Kidney (tissue), 14 donors: Measurements from ENCODE around the gene RPUSD1. TPM values are rescaled to one million over a fixed set of nuclear protein-coding genes. Genes with fewer than 3 reads are reported as not detected.

Experiments
- DNase-seq, 5 donors: peaks; one replicate each; pipeline ENCODE4 v3.0.0-alpha.2; 2013 to 2020
- FAIRE-seq: peaks from 2 replicates; lab custom pipeline; 2012; peaks lifted over from hg19 to GRCh38; lab: Jason Lieb, UNC
- H3K27ac ChIP-seq, 2 donors: one replicate each; pipeline ENCODE4 v1.7.0; 2013; ENCODE audit warnings: low read depth in 2 of 2, low read length in 2 of 2, inconsistent platforms in 1 of 2
- H3K27me3 ChIP-seq: one replicate; pipeline ENCODE4 v1.7.1; 2013; ENCODE audit warnings: low read length, inconsistent platforms; ENCODE audit not compliant: control insufficient read depth, insufficient read depth
- H3K36me3 ChIP-seq, 3 donors: one replicate each; pipeline versions ENCODE4 v1.7.0 to v1.7.1; 2013; ENCODE audit warnings: low read length in 3 of 3, control low read depth in 1 of 3, inconsistent platforms in 1 of 3; ENCODE audit not compliant: insufficient read depth in 3 of 3, control insufficient read depth in 2 of 3
- H3K4me1 ChIP-seq, 3 donors: one replicate each; pipeline versions ENCODE4 v1.7.0 to v1.7.1; 2013; ENCODE audit warnings: low read length in 3 of 3, inconsistent platforms in 1 of 3, low read depth in 1 of 3; ENCODE audit not compliant: control insufficient read depth in 2 of 3, insufficient read depth in 2 of 3
- H3K4me3 ChIP-seq, 3 donors: one replicate each; pipeline versions ENCODE4 v1.7.0 to v1.8.1; 2013; ENCODE audit warnings: low read length in 3 of 3, control low read depth in 1 of 3, inconsistent platforms in 1 of 3
- H3K9ac ChIP-seq, 3 donors: one replicate each; pipeline versions ENCODE4 v1.7.0 to v1.7.1; 2013; ENCODE audit warnings: low read length in 3 of 3, control low read depth in 1 of 3, inconsistent platforms in 1 of 3
- H3K9me3 ChIP-seq, 3 donors: one replicate each; pipeline versions ENCODE4 v1.7.0 to v1.7.1; 2013; ENCODE audit warnings: low read length in 3 of 3, control low read depth in 1 of 3, inconsistent platforms in 1 of 3; ENCODE audit not compliant: control insufficient read depth in 2 of 3, insufficient read depth in 1 of 3
- CTCF ChIP-seq: IDR thresholded peaks from 3 replicates; pipeline ENCODE4 v1.5.1; 2012; ENCODE audit warnings: mild to moderate bottlenecking, moderate library complexity, borderline replicate concordance; ENCODE audit not compliant: insufficient read depth; ENCODE audit errors: extremely low read depth
- intact Hi-C: fragments of 100-400 bp; cut with DNase I; formaldehyde crosslinking; loops from one replicate; pipeline ENCODE4 v1.11.1; 2022
- polyA plus RNA-seq: library from polyadenylated mRNA; stranded (reverse); fragments of 350-450 nt; fragmentation: Illumina TruSeq; extraction: RNeasy Lipid Tissue Mini Kit (QIAGEN cat#74804); gene quantifications from one replicate; pipeline ENCODE4 v1.2.3, GENCODE V29; 2014; ENCODE audit warnings: low read depth, low replicate concordance; ENCODE audit not compliant: insufficient read depth
- total RNA-seq: library from RNA; stranded (reverse); fragmentation: NEBNext Ultra II Directional; extraction: Animal tissue kit (Norgen Biotek cat#: 25700); gene quantifications from one replicate; pipeline ENCODE4 v1.2.1, GENCODE V29; 2021
- donor health status: control.
- donor health status: control.
- donor health status: control.
- donor health status: control.
- donor health status: control.
- donor health status: DM: yes; HTN: yes; CAD: no.
- donor health status: Normal renal cell carcinoma (clear cell type).

RPUSD1 gene
- total and polyA plus RNA-seq, 2 donors from 2014 or later: 15.1 to 16.9 TPM

GRCh38 chr16:781346-782010 is 6.7 kb downstream of the RPUSD1 start:
- no peak overlapping the region for H3K4me3 ChIP-seq
- H3K27ac ChIP-seq: no peak overlapping the region
- no peak overlapping the region for H3K9ac ChIP-seq
- TF ChIP-seq CTCF: no peak
- no peaks in the 10 kb centered on the region for H3K27me3 ChIP-seq
- H3K4me1 ChIP-seq: no peaks in the 10 kb centered on the region
- no peak for FAIRE-seq
- no peaks in the 10 kb centered on the region for H3K36me3 ChIP-seq
- DNase-seq: no peak
- intact Hi-C loops: no loop called here
- no peaks in the 10 kb centered on the region for H3K9me3 ChIP-seq

GRCh38 chr16:780296-780695 is 7.9 kb downstream of the RPUSD1 start:
- H3K4me1 ChIP-seq: no peaks in the 10 kb centered on the region
- H3K27ac ChIP-seq: no peak overlapping the region
- no peak for TF ChIP-seq CTCF
- H3K36me3 ChIP-seq: no peaks in the 10 kb centered on the region
- H3K9me3 ChIP-seq: no peaks in the 10 kb centered on the region
- no peak for FAIRE-seq
- intact Hi-C loops: no loop called here
- no peak for DNase-seq
- no peak overlapping the region for H3K9ac ChIP-seq
- no peak overlapping the region for H3K4me3 ChIP-seq
- no peaks in the 10 kb centered on the region for H3K27me3 ChIP-seq

- Histone ChIP-seq H3K4me3 (no peak overlapping the region), H3K27me3 (no peaks in the 10 kb centered on the region), H3K9ac (no peak overlapping the region), H3K27ac (no peak overlapping the region), H3K9me3 (no peaks in the 10 kb centered on the region), H3K36me3 (no peaks in the 10 kb centered on the region), H3K4me1 (no peaks in the 10 kb centered on the region)
- no peak for TF ChIP-seq CTCF
- intact Hi-C loops: no loop called here
- no peak for DNase-seq
- no peak for FAIRE-seq
Measured at GRCh38 chr16:779561-779960, 8.6 kb downstream of the RPUSD1 start.

GRCh38 chr16:778909-779527 is 9.2 kb downstream of the RPUSD1 start:
- no peak for DNase-seq
- H3K4me1 ChIP-seq: no peaks in the 10 kb centered on the region
- intact Hi-C loops: no loop called here
- H3K36me3 ChIP-seq: no peaks in the 10 kb centered on the region
- H3K9ac ChIP-seq: no peak overlapping the region
- TF ChIP-seq CTCF: no peak
- no peaks in the 10 kb centered on the region for H3K9me3 ChIP-seq
- no peaks in the 10 kb centered on the region for H3K27me3 ChIP-seq
- no peak overlapping the region for H3K4me3 ChIP-seq
- no peak for FAIRE-seq
- no peak overlapping the region for H3K27ac ChIP-seq
